GM12873 (cell line): ENCODE measurements around the gene MATCAP1.

ENCODE experiments used
- TF ChIP-seq, protein P1 (sequence below): IDR thresholded peaks from 2 replicates; pipeline ENCODE4 v1.5.1; 2012; ENCODE audit warnings: low read depth, mild to moderate bottlenecking, moderate library complexity, low read length, control low read depth; ENCODE audit not compliant: insufficient read depth; ENCODE audit errors: missing control alignments

Gene MATCAP1

DNA sequence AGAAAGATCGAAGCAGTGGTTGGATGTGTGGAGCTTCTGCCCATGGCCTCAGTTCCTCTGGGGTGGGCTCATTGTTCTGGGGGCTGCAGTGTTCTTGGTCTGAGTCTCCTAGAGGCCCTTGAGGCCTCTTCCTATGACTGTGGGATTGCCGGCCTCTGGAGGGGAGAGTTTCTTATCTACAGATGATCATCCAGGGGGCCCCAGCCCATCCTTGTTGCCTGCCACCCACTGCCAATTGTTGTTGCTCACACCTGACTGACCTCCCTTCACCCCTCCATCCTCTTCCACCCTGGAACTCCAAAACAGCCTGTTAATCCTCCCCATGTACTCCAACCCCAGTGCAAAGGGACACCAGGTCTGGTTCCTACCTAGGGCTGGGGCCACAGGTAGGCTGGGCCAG is 38.8 kb downstream of the MATCAP1 start:
- TF ChIP-seq, protein P1, sequence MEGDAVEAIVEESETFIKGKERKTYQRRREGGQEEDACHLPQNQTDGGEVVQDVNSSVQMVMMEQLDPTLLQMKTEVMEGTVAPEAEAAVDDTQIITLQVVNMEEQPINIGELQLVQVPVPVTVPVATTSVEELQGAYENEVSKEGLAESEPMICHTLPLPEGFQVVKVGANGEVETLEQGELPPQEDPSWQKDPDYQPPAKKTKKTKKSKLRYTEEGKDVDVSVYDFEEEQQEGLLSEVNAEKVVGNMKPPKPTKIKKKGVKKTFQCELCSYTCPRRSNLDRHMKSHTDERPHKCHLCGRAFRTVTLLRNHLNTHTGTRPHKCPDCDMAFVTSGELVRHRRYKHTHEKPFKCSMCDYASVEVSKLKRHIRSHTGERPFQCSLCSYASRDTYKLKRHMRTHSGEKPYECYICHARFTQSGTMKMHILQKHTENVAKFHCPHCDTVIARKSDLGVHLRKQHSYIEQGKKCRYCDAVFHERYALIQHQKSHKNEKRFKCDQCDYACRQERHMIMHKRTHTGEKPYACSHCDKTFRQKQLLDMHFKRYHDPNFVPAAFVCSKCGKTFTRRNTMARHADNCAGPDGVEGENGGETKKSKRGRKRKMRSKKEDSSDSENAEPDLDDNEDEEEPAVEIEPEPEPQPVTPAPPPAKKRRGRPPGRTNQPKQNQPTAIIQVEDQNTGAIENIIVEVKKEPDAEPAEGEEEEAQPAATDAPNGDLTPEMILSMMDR, result no peak

DNA sequence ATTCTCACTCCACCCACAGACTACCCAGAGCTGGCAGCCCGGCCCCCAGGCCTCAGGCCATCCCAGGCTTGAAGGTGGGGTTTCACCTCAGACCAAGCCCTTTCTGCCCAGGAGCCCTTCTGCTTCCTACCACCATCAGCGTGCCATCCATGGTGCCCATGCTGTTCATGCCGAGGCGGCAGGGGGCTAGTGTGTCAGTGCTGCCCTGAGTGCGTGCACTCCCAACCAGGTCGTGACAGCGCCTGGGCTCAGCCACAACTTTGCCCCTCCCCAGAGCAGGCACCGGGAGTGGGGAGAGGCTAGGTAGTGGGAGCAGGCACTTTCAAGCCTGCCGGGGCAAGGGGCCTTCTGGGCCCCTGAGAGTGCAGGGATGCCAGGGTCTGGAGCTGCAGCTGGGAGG is 41.4 kb downstream of the MATCAP1 start:
- TF ChIP-seq, protein P1, result no peak

DNA sequence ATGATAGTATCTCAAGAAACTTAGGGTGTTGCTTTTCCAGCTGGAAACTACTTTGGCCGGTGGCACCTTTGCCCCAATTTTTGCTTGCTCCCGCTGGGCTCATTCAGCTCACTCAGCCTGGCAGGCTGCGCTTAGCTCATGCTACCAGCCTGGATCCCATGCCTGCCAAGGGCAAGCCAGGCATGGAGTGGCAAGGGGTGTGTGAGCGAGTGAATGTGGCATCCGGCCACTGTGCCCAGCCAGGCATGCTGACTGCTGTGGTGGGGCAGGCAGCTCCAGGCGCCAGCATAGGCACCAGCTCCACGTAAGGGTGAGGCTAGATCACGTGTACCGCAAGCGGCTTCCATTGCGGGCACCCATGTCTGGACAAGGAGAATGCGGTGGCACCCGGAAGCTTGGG is 42.4 kb downstream of the MATCAP1 start:
- TF ChIP-seq, protein P1, result no peak

DNA sequence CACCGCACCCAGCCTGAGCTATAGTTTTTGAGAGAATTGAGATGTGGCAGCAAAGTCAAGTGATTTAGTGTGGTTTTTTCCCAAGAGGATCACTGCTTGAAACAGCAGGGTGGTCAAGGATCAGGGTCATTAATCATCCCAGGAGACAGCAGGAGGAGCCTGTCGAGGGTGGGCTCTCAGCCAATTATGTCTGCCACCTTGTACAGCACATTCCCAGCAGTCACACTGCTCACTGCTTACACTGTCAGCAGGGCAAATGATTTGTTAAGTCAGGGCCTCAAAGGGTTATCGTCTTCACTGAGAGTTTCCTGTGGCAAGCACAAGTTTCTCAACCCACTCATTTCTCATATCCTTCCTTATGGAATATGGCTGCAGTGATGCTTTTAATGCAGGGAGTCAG is 46.2 kb downstream of the MATCAP1 start:
- TF ChIP-seq, protein P1, result no peak

DNA sequence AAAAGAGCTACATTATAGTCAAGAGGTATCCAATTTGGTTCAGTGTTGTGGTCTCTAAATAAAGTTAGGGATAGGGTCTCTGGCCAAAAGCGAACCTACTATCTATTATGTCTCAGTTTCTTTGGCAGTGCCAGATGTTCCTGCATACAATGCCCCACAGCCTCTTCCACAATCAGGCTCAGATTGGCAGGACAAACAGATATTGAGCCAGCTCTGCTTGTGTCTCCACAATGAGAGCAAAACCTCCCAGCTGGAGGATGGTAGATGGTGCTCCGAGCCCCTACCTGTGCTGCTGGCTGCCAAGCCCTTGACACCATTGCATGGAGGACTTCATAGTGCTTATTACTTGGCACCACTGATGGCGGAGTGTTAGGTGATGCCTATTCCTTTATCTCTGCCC is 54.3 kb downstream of the MATCAP1 start:
- TF ChIP-seq, protein P1, result no peak

DNA sequence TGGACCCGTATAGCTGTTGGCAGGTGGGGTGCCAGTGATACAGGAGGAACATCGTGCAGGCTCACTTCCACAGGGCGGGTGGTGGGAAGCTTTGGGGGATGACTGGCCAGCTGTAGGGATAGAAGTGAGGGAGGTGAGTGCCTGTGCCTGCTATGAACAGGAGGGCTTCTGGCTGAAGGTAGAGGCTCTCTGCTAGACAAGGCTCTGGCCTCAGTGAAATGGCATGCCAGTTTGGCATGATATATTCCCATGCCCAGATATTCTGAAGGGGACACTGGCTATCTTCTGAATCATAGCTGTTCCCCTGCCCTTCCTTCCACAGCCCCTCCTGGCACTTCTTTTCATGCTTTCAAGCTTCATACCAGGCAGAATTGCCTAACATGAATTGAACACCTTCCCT is 54.9 kb downstream of the MATCAP1 start:
- TF ChIP-seq, protein P1, result no peak

DNA sequence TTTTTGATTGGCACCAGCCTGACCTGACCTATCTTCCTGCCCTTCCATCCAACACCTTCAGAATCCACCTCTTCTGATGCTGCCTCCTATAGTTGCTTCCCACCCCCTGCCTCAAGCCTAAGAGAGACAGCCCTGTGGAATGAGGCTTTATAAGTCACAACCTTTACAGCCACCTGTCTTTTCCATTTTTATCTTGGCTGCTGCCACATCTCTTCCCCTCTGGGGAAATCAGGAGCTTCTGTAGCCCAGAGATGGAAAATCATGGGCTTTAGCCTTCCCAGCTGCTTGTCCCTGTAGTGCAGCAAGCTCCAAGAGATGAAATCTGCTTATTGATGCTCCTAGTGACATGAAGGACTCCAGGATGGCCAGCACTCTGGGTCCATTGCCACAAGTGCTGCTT is 55.3 kb downstream of the MATCAP1 start:
- TF ChIP-seq, protein P1, result no peak
